NCI-H82 treated with DMSO at 0.1 percent for 48 hours (cell line): Measurements from ENCODE around the gene TEX14.
"Not testable (repeated sequence)": the region's sequence is repeated elsewhere in the genome, so short reads cannot be mapped to it uniquely, and the experiment has no call there.

Source experiments
- DNase-seq: peaks from one replicate; lab custom pipeline; 2025; ENCODE audit not compliant: unreplicated experiment; lab: John Stamatoyannopoulos, UW

TEX14 gene

DNA sequence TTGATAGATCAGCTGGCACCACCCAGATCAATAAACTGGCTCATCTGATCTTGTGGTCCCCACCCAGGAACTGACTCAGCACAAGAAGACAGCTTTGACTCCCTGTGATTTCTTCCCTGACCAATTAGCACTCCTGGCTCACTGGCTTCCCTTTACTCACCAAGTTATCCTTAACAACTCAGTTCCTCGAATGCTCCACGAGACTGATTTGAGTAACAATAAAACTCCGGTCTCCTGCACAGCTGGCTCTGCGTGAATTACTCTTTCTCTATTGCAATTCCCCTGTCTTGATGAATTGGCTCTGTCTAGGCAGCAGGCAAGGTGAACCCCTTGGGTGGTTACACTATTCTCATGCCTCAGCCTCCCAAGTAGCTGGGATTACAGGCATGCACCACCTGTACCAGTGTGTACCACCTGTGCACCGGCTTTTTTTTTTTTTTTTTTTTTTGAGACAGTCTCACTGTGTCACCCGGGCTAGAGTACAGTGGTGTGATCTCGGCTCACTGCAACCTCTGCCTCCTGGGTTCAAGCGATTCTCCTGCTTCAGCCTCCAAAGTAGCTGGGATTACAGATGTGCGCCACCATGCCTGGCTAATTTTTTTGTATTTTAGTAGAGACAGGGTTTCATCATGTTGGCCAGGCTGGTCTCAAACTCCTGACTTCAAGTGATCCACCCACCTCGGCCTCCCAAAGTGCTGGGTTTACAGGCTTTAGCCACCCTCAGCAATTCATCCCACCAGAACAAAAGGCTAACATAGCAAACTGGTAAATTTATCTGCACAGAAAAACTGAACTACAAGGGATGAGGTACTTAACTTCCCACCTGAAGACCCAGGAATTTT is 33.7 kb downstream of the TEX14 start:
- not testable (repeated sequence) for DNase-seq

DNA sequence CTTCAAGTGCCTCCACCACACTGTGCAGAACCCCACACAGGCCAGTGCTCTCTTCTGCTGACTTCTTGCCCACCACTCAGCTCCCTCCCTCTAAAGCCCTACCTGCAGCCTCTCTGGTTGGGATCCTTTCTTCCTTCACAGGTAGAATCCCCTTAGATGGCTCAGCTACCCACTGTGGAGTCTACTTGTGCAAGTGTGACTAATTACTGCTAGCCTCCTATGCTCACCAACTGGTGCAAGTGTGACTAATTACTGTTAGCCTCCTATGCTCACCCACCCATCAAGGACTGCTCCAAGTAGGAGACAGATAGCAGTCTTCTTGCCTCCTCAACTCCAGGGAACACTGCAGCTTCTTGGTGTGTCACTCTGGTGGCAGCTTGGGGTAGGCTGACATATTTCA is 43.6 kb downstream of the TEX14 start:
- no peak for DNase-seq

DNA sequence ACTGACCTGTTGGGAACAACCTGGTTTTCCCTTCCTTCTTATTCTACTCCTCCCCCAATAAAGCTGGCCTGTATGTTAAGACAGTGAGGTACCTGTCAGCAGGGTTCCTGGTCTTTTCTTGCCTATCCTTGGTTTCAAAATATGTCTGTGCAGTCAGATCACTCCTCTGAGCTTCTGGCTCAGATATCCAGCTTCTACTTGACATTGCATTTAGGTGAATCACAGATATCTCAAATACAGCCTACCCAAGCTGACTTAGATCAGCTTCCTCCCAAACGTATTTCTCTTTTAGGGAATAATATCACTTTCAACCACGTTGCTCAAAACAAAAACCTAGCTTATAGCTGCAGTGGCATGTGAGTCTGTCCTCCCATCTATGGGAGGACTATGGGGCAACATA is 48.7 kb downstream of the TEX14 start:
- DNase-seq: no peak

DNA sequence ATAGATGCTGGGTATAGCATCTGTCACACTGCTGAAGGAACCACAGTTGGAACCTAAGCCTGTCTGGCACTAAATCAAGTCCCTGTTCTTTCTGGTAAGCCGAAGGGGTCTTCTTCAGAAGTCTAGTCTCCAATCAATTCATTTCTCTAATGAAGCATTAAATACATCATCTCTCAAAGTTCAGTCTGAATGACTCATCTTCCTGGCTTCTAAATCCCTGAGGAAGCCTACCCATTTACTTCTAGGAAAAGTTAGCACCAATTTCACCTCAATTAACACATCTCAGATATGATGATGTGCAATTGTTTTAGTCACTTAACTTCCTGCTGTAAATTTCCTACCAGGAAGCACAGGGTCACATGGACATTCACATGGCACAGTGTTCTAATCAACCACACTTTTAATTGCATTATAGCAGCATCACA is 49.9 kb downstream of the TEX14 start:
- peak; percentile 77 for DNase-seq

DNA sequence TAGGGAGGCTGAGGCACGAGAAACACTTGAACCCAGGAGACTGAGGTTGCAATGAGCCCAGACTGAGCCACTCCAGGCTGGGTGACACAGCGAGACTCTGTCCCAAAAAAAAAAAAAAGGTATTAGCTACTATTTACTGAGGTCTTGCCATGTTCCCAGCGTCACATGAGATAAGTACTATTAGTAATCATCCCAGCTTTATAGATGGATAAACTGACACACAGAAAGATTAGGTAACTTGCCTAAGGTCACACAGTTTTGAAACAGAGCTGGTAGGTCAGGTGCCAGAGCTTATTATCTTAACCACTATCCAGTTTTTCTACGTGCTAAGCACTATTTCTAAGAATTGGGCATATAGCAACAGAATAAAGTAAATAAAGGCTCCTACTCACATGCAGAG is 51.6 kb downstream of the TEX14 start:
- peak; percentile 19 for DNase-seq

DNA sequence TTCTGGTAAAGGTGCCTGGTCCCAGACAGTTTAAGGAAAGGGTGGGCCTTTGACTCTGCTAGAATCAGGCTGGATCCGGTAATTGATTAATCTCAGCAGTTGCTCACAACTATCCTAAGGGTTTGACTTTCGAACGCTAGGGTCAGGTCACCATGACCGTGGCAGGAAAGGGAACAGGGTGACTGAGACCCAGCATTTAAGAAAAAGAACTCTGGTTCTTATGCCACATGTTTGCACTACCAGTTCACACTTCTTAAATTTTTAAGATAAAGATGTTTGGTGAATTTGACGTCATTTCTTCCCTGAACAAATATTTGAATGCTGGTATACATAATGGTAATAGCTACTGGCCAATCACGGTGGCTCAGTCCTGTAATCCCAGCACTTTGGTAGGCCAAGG is 52.2 kb downstream of the TEX14 start:
- no peak for DNase-seq

DNA sequence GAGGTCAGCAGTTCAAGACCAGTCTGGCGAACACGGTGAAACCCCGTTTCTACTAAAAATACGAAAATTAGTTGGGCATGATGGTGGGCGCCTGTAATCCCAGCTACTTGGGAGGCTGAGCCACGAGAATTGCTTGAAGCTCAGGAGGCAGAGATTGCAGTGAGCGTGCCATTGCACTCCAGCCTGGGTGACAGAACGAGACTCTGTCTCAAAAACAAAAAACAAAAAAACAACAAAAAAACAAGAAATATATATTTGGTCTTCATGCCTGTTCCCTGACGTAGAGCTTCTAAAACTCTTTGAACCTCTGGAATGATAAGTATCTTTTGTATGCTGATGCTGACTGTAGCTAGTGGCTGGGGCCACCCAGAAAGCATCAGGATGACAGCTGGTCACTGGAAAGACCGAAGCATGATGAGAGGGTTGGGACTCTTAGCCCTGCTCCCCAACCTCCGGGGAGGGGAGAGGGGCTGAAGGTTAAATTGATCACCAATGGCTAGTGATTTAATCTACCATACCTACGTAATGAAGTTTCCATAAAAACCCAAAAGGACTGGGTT is 54.8 kb downstream of the TEX14 start:
- DNase-seq: no peak

DNA sequence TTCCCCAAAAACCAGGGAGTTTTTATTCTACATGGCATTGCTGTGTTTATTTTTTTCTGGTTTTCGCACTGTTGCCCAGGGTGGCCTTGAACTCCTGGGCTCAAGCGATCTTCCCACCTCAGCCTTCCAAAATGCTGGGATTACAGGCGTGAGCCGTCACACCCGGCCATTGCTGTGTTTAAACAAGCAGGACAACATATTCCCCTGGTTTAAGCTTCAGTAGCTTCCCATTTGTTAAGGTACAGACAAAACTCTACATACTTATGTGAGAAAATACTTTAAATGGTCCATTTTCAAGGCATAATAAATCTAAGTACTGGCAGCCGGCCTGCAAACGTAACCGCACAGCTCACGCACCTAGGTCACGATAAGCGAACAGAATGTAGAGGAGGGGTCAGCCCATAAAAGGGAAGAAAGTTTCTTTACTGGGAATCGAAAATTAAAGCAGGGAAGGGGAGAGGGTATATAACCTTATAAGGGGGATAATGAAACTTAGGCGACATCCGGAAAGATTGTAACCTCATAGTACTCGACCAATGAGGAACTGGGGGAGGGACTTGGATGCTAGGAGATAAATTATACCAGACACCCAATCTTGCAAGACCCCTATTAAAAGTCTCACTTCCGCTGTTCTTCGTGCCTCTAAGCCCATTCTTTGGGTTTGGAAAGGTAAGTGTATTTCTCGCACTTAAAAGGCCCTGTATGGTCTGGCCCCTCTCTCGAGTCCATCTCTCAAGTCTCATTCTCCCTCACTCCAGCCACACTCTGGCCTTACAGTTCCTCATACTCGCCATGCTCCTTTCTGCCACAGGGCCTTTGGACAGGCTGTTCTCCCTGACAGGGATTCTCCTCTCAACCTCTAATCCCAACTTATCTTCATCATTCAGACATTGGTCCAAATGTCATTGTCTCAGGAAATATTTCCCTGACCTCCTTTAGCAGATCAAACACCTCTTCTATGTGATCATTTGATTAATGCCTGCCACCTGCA is 59.2 kb downstream of the TEX14 start:
- DNase-seq: no peak

DNA sequence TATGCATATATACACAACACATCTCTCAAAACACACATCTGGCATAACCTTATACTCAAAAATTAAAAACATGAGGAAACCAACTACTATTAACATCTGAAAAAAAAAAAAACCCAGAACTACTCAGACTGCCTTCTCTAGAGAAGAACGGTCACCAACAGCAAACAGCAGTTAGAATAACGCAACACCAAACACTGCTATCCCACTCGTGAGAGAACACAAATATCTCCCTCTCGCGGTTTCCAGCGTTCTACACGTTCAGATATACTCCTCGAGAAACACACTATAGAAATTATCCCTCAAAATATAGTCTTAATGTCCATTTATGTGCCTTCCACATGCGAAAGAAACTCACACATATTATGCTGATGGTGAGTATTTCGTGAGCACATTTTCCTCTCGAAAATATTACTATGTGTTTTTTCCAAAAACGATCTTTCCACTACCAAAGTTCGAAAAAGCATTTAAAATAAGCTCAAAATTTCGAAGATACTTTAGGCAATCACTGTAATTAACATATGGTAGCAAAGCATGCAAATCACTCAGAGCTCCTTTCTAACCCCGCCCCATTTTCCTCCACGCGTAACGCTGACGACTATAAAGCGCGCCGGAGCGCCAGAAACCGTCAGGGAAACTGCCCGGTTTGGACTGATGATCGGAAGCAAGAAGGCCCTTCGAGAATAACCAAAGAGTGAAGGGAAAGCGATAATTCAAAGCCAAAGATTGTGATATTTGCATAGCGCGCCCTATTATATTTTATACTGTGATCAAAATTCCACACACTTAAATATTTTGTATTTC is 60.1 kb downstream of the TEX14 start:
- DNase-seq: peak; percentile 77

DNA sequence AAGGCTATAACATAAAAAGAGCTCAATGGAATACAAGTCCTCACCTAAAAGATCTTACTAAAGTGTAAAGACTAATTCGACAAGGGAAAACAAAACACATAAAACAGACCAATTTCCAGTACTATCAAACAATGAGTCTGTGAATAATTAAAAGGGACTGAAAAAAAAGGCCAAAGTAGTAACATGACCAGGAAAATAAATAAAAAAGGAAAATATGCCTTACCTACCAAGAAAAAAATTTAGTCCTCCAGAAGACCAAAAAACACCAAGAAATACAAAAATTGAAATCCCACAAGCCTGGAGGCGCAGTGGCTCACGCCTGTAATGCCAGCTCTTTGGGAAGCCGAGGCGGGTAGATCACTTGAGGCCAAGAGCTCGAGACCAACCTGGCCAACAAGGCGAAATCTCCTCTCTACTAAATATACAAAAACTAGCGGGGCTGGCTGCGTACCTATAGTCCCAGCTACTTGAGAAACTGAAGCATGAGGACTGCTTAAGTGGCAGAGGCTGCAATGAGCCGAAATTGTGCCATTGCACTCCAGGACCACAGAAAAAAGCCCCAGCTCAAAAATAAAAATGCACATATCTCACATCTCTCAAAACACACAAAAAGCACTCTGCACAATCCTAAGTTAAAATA is 60.8 kb downstream of the TEX14 start:
- DNase-seq: no peak

DNA sequence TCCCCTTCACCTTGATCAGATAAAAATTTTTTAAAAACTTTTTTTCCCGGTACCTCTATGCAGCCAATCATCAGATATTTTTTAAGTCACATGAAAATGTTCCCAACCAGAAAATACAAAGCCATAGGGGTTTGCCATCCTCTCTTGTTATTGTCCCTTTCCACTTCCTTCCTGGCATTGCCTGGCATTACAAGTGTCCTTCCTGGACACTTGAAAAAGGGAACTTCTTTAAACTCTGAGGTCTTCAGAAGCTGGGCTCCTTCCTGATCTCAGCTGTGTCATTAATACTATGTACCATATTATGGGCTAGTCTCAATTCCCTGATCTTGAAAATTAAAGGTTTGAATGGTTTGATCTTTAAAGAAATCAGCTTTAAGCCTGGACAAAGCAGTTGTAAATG is 64.9 kb downstream of the TEX14 start:
- no peak for DNase-seq

DNA sequence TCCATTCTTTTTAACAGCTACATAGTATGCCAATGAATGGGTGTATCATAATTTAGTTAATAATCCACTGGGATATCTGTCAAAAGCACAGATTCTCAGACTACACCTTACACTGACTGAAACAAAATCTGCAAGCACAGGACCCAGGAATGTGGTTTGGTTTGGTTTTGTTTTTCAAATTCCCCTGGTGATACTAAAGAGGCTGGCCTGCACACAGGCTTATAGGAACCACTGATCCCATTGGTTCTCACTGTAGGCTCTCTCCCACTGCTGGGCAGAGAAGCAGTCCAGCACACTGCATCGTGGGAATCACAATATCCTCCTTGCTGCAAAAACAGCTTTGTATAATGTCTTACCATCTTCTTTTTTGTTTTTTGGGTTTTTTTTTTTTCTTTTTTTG is 67.1 kb downstream of the TEX14 start:
- no peak for DNase-seq

DNA sequence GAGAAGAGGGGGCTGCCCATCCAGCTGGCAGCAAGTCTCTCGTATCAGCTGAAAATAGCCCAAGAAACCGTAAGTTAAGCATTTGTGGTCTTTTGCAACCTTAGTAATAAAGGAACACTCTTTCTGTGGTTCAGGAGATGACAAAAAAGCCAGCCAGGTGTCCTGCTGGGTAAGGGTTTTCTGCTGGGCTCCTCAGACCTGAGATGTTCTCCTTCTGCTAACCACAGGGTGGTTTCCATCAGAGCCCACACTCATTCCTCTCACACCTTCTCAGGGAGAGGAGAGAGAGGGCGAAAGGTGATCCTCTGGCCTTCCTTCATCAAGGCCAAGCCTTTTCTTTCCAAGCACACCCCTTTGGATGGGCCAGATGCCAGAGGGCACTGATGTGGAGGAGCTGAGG is 70.7 kb downstream of the TEX14 start:
- DNase-seq: no peak

DNA sequence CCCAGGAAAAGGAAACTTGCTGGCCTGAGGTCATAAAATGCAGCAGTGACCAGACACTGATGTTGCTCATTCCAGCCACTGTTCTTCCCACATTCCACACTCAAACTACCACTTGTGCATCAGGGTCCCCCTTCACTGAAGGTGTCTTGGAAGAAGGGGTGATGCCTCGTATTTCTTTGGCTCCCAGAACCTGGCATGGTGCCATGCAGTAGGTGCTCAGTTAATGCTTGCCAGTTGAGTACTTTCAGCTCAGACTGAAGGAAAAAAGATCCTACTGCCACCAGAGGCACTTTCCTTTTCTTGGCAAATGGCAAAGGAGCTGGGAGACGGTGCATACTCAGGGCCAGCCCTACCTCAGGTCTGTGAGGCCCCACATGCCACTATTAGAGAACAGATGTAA is 73.5 kb downstream of the TEX14 start:
- DNase-seq: no peak

DNA sequence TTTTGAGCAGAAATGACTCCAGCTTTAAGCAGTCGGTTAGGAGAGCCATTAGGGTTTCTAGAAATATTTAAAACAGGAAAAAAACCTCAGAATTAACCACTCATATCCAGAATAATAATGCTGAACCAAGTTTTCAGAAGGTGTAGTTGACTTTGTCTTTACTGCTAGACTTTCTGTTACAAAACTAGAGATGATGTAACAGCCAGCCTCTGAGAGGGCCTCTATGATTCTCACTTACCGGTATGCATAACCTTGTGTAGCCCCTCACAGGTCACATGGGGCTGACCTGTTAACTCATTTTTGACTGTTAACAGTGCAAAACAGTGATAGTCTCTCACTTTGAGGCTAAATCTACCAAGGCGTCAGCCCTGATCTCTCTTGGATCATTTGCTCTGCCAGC is 74.3 kb downstream of the TEX14 start:
- DNase-seq: no peak

DNA sequence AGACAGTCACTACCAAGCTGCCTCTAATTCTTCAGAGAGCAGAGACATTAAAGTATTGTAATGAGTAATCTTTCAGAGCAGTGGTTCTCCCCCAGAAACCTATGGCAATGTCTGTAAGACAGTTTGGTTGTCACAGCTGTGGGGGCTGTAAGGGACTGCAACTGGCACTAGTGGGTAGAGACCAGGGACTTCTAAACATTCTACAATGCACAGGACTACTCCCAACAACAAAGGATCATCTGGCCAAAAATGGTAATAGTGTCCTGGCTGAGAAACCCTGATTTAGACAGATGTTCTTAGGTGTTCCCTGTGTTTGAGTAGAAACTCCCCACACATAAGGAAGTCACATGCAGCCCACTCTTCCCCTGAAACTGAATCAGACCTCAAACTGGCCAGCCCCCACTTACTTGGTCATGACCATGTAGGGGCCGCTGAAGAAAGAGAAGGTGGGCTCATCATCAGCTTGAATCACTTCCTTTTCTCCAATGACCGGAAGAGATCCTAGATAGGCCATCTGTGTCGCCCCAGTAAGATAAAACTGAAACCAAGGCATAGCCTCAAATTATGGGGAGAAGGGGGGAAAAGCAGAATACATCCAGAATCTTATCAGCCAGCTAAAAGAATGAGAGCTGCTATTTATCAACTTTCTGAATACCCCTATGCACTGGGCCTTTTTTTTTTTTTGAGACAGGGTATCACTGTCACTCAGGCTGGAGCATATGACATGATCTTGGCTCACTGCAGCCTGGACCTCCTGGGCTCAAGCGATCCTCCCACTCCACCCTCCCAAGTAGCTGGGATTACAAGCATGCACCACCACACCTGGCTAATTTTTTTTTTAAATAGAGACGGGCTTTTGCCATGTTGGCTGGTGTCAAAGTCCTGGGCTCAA is 75.8 kb downstream of the TEX14 start:
- no peak for DNase-seq

DNA sequence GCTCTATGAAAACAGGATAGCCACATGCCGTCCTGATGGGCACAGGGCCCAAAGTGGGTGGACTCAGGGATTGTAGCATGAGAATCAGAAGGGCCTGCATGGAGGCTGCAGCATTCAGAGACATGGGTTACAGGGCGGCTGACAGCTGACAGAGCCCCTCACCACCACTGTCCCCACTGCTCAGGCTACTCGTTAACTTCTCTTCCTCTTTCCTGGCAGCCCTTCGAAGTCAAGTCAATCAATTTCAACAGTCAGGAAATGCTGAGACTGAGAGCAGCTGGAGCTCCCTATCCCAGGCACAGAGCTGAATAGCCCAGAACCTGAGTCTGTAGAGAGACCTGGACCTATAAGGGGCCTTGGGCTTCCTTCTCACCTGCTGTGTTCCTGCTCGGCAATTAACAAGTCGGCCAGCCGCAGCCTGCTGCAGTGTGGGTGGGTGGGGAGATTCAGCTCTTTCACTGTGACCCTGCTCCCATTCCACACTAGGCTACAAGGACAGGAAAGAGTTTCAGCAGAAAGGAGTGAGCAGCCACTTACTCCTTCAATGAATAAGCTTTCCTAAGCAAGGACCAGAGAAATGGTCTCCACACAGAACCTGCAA is 76.9 kb downstream of the TEX14 start:
- DNase-seq: no peak

DNA sequence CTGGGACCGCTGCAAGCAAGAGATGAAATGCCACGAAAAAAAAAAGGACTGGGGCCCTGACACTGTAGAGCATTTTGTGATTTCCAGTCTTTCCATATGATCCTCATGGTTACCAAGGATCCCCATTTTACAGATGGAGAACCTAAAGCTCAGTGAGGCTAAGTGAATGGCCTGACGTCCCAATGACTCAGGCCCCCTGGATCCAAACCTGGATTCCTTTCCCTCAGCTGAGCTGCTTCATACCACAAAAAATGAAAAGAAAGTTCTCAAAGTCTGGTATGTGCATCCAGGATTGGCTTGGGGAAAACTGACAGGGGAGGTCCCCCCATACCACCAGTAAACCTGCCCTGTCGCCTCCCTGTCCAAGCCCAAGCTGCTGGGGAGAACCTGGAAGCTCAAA is 80.5 kb downstream of the TEX14 start:
- no peak for DNase-seq

DNA sequence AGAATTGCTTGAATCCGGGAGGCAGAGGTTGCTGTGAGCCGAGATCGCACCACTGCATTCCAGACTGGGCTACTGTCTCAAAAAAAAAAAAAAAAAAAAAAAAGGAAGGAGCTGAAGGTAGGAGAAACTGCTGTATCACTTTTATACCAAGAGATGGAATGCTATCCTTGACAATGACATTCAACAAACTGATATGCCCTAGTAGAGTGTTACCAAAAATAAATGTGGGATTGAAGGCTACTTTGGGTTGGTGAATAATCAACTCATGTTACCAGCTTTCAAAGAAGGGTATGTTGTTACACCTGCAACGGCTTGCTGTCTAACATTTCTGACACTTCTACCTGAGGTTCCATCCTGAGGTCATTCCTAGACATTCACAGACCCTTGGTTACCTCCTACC is 84.9 kb downstream of the TEX14 start:
- no peak for DNase-seq
